ENCODE data around the gene NAP1L4.

- TF ChIP-seq POLR2AphosphoS5 (IDR thresholded peaks at IDR 0.05; ENCODE audit: low read depth, low read length) (no peak; the same call in 1 of the 2 replicates), POU2F2 (IDR thresholded peaks at IDR 0.05; ENCODE audit: low read depth, low read length) (no peak), POLR2A (IDR thresholded peaks at IDR 0.05; ENCODE audit: low read depth, low read length) (no peak), TAF1 (IDR thresholded peaks at IDR 0.05; ENCODE audit: low read depth, low read length) (no peak), SPI1 (IDR thresholded peaks at IDR 0.05; ENCODE audit: low read depth, low read length) (no peak)
Observed at GRCh38 chr11:2945757-2946287, 46.3 kb downstream of the NAP1L4 start.
